AG09309 (cell line): ENCODE results near the gene TPSAB1.

Source experiments
- DNase-seq: peaks from one replicate; pipeline ENCODE4 v3.0.0-alpha.2; 2010; ENCODE audit warnings: low read depth
- H3K4me3 ChIP-seq: 2 replicates; pipeline ENCODE4 v1.5.1; 2011; ENCODE audit warnings: mild to moderate bottlenecking, low read depth, low read length, moderate library complexity; ENCODE audit not compliant: control insufficient read depth
- TF ChIP-seq, protein P1 (sequence below): IDR thresholded peaks from 2 replicates; pipeline ENCODE4 v1.5.1; 2011; ENCODE audit warnings: mild to moderate bottlenecking, low read depth, low read length, inconsistent platforms; ENCODE audit not compliant: insufficient read depth, control insufficient read depth; ENCODE audit errors: missing control alignments

Gene TPSAB1

DNA sequence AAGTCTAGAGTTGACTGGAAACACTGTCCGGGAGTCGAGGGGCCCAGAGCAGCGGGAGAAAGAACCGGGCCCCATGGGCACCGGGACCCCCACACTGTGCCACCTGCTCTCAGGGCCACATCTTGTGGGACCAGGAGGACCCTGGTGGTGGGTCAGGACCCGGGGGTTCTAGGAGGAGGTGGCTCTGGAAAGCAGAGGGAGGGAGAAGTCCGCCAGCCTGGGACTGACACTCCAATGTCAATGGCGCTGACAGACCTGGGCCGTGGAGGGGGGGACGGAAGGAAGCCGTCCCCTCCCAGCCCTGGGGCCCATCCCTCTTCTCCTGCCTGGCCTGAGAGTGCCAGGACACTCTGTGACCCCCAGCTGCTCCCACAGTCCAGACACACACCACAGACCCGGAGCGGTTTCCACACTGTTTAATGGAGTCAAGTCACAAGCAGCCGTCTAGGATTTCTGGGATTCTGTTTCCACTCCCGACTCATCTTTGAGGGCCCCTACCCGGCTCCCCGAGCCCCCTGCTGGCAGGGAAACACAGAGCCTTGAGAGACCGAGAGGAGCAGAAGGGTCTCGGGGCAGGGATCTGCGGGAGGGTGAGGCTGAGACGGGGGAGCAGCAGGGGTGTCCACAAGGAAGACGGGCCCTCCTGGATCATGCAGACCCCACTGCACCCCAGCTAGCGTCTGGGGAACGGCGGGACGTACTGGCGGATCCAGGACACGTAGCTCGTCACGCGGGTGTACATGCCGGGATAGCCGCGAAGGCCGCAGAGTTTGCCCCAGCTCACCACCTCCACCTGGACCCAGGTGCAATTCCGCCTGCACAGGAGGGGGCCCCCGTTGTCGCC, 45.4 kb downstream of the TPSAB1 start:
- DNase-seq: no peak
- no peak overlapping the region for H3K4me3 ChIP-seq
- TF ChIP-seq, protein P1, sequence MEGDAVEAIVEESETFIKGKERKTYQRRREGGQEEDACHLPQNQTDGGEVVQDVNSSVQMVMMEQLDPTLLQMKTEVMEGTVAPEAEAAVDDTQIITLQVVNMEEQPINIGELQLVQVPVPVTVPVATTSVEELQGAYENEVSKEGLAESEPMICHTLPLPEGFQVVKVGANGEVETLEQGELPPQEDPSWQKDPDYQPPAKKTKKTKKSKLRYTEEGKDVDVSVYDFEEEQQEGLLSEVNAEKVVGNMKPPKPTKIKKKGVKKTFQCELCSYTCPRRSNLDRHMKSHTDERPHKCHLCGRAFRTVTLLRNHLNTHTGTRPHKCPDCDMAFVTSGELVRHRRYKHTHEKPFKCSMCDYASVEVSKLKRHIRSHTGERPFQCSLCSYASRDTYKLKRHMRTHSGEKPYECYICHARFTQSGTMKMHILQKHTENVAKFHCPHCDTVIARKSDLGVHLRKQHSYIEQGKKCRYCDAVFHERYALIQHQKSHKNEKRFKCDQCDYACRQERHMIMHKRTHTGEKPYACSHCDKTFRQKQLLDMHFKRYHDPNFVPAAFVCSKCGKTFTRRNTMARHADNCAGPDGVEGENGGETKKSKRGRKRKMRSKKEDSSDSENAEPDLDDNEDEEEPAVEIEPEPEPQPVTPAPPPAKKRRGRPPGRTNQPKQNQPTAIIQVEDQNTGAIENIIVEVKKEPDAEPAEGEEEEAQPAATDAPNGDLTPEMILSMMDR: no peak

DNA sequence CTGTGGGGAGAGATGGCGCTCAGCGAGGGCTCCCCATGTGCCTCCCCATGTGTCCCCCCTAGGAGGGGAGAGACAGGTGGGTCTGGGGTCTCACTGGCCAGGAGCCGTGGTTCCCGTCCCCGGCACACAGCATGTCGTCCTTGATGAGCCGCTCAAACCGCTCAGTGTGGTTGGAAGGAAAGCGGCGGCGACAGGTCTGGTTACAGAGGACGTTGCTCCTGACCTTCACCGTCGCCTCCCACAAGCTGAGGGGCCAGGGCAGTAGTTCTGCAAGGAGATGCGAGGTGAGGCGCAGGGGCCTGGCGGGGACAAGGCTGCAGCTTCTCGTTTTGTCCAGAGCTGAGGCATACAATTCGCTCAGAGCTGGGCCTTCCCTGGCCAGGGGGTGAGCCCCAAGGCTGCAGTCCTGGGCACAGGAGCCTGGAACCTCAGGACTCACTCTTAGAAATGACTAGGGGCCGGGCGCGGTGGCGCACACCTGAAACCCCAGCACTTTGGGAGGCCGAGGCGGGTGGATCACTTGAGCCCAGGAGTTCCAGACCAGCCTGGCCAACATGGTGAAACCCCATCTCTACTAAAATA, 46.1 kb downstream of the TPSAB1 start:
- DNase-seq: no peak
- no peak overlapping the region for H3K4me3 ChIP-seq
- TF ChIP-seq, protein P1: no peak

DNA sequence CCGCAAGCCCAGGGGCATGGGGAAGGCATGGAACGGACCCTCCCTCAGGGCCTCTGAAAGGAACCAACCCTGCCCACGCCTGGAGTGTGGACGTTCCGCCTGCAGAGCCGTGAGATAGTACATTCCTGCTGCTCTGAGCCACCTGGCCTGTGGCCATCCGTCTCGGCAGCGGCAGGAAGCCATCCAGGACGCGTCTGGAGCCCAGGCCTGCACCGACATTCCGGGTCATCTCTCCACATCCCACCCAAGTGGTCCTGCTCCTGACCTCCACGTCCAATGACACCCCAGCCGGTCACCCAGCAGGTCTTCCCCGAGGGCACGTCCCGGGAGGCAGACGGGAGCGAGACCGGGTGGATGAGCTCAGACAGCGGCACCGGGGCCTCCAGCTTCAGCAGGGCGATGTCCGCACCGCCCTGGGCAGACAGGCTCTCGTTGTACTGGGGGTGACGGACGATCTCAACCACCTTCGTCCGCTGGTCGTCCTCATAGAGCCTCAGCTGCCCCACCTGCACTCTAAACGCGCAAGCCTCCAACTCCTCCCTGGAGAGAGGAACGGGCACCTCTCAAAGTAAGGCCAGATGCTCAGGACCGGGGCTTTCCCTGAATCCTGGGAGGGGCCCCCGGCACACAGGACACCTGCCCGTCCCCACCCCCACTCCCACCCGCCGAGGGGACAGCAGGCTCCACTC, 47.6 kb downstream of the TPSAB1 start:
- H3K4me3 ChIP-seq: no peak overlapping the region
- DNase-seq: no peak
- TF ChIP-seq, protein P1: no peak

DNA sequence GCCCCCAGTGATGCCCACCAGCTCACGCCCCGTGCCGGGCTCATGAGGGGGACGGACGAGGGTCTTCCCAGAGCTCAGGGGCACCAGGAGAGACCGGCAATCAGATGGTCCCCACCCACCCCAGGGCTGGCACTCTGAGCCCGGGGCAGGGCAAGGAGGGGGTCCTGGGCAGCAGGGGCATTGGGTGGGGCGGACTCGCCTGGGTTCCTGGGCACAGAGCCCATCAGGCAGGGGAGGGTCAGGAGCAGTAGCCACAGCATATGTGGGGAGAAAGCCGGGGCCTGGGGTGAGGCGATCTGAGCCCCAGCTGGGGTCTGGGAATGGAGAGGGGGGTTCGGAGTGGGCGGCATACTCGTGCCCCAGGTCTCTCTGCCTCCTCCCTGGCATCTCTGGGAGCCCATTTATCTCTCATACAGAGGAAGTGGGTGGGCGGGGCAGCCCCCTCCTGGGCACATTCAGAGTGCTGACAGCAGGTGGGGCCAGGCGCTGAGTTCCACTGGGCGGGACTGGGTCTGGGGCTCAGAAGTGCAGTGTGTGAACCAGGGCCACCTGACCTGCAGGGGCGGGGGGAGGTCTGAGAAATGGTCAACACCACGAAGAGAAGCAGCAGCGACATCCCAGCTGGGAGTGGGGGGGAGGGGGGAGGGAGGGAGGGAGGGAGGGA, 48.4 kb downstream of the TPSAB1 start:
- no peak overlapping the region for H3K4me3 ChIP-seq
- DNase-seq: no peak
- TF ChIP-seq, protein P1: no peak

GRCh38 chr16:1289477-1289866, 49.0 kb downstream of the TPSAB1 start:
- TF ChIP-seq, protein P1: no peak
- no peak overlapping the region for H3K4me3 ChIP-seq
- DNase-seq: no peak

GRCh38 chr16:1290063-1290501, 49.6 kb downstream of the TPSAB1 start:
- TF ChIP-seq, protein P1: no peak
- DNase-seq: no peak
- H3K4me3 ChIP-seq: no peak overlapping the region
